Mesothelial cell of epicardium (in vitro differentiated cells): ENCODE measurements around the gene PTPN18. TPM values are rescaled to one million over a fixed set of nuclear protein-coding genes. Genes with fewer than 3 reads are reported as not detected.

Experiments used
- DNase-seq, 2 experiments: peaks; one replicate each; pipeline ENCODE4 v3.0.0; 2021; ENCODE audit warnings: low spot score in 2 of 2; ENCODE audit not compliant: unreplicated experiment in 2 of 2
- H3K27ac Mint-ChIP-seq: 2 replicates; pipeline ENCODE4 v1.8.0; 2021; ENCODE audit warnings: mixed read lengths
- H3K27me3 Mint-ChIP-seq: 2 replicates; pipeline ENCODE4 v1.8.0; 2021; ENCODE audit warnings: low read depth, mixed read lengths
- H3K36me3 Mint-ChIP-seq: 2 replicates; pipeline ENCODE4 v1.8.0; 2021; ENCODE audit warnings: mixed read lengths
- H3K4me1 Mint-ChIP-seq: 2 replicates; pipeline ENCODE4 v1.8.0; 2021; ENCODE audit warnings: mixed read lengths
- H3K4me3 Mint-ChIP-seq: 2 replicates; pipeline ENCODE4 v1.8.0; 2021; ENCODE audit warnings: mild to moderate bottlenecking, moderate library complexity, mixed read lengths
- H3K9me3 Mint-ChIP-seq: 2 replicates; pipeline ENCODE4 v1.8.0; 2021; ENCODE audit warnings: mixed read lengths
- total RNA-seq: library from RNA; stranded (reverse); gene quantifications from 3 replicates; pipeline ENCODE4 v1.2.1, GENCODE V29; 2021
- TF ChIP-seq, protein P1 (sequence below): fragments of 200-600 bp; sonication (generic); IDR thresholded peaks from one replicate; pipeline ENCODE4 v1.5.0; 2021; ENCODE audit warnings: antibody characterized with exemption; ENCODE audit not compliant: unreplicated experiment

PTPN18 gene
- total RNA-seq, 1 donor from 2014 or later: 20.1 TPM

DNA sequence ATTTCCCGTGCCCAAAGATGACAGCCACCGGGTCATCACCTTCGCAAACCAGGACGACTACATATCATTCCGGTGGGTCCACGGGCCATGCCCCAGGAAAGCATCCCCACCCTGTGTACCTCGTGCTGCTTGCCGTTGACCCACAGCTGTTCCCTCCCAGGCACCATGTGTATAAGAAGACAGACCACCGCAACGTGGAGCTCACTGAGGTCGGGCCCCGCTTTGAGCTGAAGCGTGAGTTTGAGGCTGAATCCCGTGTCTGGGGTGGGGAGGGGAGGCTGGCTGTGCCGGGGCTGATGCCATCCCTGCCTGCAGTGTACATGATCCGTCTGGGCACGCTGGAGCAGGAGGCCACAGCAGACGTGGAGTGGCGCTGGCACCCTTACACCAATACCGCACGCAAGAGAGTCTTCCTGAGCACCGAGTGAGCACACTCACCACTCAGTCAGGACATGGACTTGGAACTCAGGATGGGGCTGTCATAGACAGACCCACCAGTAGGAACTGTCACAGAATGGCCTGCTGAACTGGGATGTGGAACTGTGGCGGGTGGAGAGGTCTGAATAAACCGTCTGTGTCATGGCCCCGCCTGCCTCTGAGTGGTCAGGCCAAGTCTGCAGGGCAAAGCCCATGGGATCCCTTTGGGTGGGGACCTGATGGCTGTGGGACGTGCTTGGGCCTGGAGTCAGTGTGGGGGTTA is 9.7 kb upstream of the PTPN18 start:
- TF ChIP-seq, protein P1, sequence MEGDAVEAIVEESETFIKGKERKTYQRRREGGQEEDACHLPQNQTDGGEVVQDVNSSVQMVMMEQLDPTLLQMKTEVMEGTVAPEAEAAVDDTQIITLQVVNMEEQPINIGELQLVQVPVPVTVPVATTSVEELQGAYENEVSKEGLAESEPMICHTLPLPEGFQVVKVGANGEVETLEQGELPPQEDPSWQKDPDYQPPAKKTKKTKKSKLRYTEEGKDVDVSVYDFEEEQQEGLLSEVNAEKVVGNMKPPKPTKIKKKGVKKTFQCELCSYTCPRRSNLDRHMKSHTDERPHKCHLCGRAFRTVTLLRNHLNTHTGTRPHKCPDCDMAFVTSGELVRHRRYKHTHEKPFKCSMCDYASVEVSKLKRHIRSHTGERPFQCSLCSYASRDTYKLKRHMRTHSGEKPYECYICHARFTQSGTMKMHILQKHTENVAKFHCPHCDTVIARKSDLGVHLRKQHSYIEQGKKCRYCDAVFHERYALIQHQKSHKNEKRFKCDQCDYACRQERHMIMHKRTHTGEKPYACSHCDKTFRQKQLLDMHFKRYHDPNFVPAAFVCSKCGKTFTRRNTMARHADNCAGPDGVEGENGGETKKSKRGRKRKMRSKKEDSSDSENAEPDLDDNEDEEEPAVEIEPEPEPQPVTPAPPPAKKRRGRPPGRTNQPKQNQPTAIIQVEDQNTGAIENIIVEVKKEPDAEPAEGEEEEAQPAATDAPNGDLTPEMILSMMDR: no peak
- Mint-ChIP-seq H3K27me3 (no peaks in the 10 kb centered on the region), H3K4me3 (no peak overlapping the region), H3K4me1 (peaks cover 13% of the 10 kb centered on the region), H3K36me3 (peaks cover 33% of the 10 kb centered on the region), H3K27ac (no peak overlapping the region), H3K9me3 (no peaks in the 10 kb centered on the region)
- no peak for DNase-seq

DNA sequence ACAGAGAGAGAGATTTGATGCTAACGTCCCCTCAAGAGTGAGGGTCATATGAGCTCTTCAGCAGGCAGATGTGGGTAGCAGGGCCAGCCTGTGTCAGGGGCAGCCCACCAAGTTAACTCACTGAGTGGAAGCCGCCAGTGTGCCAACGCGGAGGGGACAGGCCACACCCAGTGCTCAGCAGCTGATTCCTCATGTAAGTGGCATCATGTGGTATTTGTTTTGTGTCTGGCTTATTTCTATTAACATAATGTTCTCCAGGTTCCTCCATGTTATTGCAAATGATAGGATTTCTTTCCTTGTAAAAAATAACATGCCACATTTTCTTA is 9.2 kb upstream of the PTPN18 start:
- H3K27me3 Mint-ChIP-seq: no peaks in the 10 kb centered on the region
- no peak overlapping the region for H3K4me3 Mint-ChIP-seq
- TF ChIP-seq, protein P1: no peak
- no peaks in the 10 kb centered on the region for H3K9me3 Mint-ChIP-seq
- H3K27ac Mint-ChIP-seq: no peak overlapping the region
- peaks cover 33% of the 10 kb centered on the region for H3K36me3 Mint-ChIP-seq
- H3K4me1 Mint-ChIP-seq: peaks cover 9% of the 10 kb centered on the region
- no peak for DNase-seq

DNA sequence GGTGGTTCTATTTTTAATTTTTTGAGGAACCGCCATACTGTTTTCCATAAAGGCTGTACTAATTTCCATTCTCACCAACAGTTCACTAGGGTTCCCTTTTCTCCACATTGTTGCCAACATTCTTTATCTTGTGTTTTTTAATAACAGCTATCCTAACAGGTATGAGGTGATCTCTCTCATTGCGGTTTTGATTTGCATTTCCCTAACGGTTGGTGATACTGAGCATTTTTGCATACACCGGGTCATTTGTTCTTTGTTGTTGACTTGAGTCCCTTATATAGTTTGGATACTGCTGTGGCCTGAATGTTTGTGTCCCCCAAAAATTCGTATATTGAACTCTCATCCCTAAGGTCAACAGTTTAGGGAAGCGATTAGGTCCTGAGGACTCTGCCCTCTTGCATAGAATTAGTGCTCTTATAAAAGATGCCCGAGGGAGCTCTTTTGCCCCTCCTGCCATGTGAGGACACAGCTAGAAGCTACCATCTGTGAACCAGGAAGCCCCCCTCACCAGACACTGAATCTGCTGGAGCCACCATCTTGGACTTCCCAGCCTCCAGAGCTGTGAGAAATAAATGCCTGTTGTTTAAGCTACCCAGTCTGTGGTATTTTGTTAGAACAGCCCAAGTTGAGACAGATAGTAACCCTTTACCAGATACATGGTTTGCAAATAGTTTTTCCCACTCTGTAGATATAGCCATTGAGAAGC is 8.5 kb upstream of the PTPN18 start:
- Mint-ChIP-seq H3K27ac (no peak overlapping the region), H3K4me3 (no peak overlapping the region), H3K4me1 (peaks cover 8% of the 10 kb centered on the region), H3K9me3 (no peaks in the 10 kb centered on the region), H3K27me3 (no peaks in the 10 kb centered on the region), H3K36me3 (peaks cover 33% of the 10 kb centered on the region)
- DNase-seq: no peak
- TF ChIP-seq, protein P1: no peak

DNA sequence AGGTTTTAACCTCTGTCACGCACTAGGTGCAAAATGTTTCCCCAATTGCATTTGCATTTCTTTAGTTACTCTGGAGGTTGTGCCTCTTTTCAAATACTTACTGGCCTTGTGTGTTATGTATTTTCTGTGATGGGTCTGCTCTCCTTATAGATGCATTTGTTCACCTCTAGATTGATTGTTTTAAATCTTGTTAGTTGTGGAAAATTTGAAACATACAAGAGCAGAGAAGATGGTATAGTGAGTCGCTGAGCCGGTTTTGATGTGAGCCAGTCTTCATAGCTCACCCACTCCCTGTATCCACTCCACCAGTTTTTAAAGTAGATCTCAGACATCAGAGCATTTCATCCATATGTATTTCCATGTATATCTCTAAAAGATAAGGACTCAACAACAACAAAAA is 6.7 kb upstream of the PTPN18 start:
- Mint-ChIP-seq H3K4me3 (no peak overlapping the region), H3K36me3 (peaks cover 33% of the 10 kb centered on the region), H3K9me3 (no peaks in the 10 kb centered on the region), H3K4me1 (no peaks in the 10 kb centered on the region), H3K27ac (no peak overlapping the region), H3K27me3 (no peaks in the 10 kb centered on the region)
- TF ChIP-seq, protein P1: no peak
- no peak for DNase-seq

DNA sequence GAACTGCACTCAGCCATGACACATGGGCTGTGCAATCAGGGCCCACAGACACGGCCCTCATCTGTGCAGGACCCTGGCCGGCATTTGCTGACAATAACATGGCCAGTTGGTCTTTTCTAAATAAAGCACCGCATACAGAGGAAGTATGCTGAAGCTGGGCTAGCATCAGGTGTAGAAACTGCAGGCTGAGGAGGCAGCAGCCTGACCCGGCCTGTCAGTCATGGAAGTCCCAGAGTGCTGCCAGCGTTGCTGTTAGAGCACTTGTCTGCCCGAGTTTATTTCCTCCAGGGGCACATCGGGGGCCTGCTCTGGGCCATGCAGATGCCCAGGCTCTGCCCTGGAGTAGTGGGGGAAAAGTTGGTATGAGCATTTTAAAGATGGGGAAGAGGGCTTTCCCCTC is 4.1 kb upstream of the PTPN18 start:
- DNase-seq: no peak
- no peak overlapping the region for H3K27ac Mint-ChIP-seq
- H3K9me3 Mint-ChIP-seq: no peaks in the 10 kb centered on the region
- H3K4me3 Mint-ChIP-seq: no peak overlapping the region
- H3K36me3 Mint-ChIP-seq: peaks cover 18% of the 10 kb centered on the region
- TF ChIP-seq, protein P1: no peak
- peaks cover 3% of the 10 kb centered on the region for H3K4me1 Mint-ChIP-seq
- peaks cover 5% of the 10 kb centered on the region for H3K27me3 Mint-ChIP-seq
